Activated CD4-positive, alpha-beta T cell treated with anti-CD3 and anti-CD28 coated beads, Interleukin-2, amount 50 U/mL, for 1 hour (primary cell): ENCODE results near the gene SIGLEC7.

Experiments
- DNase-seq: peaks from one replicate; pipeline ENCODE4 v3.0.0-alpha.2; 2020

SIGLEC7 gene

GRCh38 chr19:51119611-51120010, 22.5 kb upstream of the SIGLEC7 start:
- no peak for DNase-seq

GRCh38 chr19:51120160-51120559, 21.9 kb upstream of the SIGLEC7 start:
- DNase-seq = no peak

GRCh38 chr19:51121257-51121656, 20.8 kb upstream of the SIGLEC7 start:
- no peak for DNase-seq

- DNase-seq = no peak
Measured at GRCh38 chr19:51122112-51122981, 19.8 kb upstream of the SIGLEC7 start.

- DNase-seq = peak; percentile 12
Measured at GRCh38 chr19:51123381-51123800, 18.7 kb upstream of the SIGLEC7 start.

- no peak for DNase-seq
Measured at GRCh38 chr19:51123802-51124201, 18.3 kb upstream of the SIGLEC7 start.

- no peak for DNase-seq
Measured at GRCh38 chr19:51124216-51124615, 17.9 kb upstream of the SIGLEC7 start.

- DNase-seq = no peak
Measured at GRCh38 chr19:51124729-51125128, 17.4 kb upstream of the SIGLEC7 start, which contains the start of gene SIGLEC9. Gene SIGLEC9 (plus strand): TSS chr19:51124906. CDS start chr19:51124975, 69 bp downstream.

- DNase-seq = no peak
Measured at GRCh38 chr19:51125421-51126075, 16.6 kb upstream of the SIGLEC7 start.

GRCh38 chr19:51127032-51127431, 15.1 kb upstream of the SIGLEC7 start:
- DNase-seq = no peak

- DNase-seq = no peak
Measured at GRCh38 chr19:51127755-51128154, 14.3 kb upstream of the SIGLEC7 start.

- no peak for DNase-seq
Measured at GRCh38 chr19:51128227-51128626, 13.9 kb upstream of the SIGLEC7 start.

- DNase-seq = no peak
Measured at GRCh38 chr19:51129716-51130115, 12.4 kb upstream of the SIGLEC7 start.

- no peak for DNase-seq
Measured at GRCh38 chr19:51131780-51132680, 10.1 kb upstream of the SIGLEC7 start.

- no peak for DNase-seq
Measured at GRCh38 chr19:51135004-51135403, 7.1 kb upstream of the SIGLEC7 start.

- no peak for DNase-seq
Measured at GRCh38 chr19:51135986-51136762, 5.9 kb upstream of the SIGLEC7 start.

- no peak for DNase-seq
Measured at GRCh38 chr19:51136851-51137551, 5.1 kb upstream of the SIGLEC7 start.

GRCh38 chr19:51137792-51138425, 4.2 kb upstream of the SIGLEC7 start:
- DNase-seq = no peak

GRCh38 chr19:51138549-51138979, 3.5 kb upstream of the SIGLEC7 start:
- no peak for DNase-seq

- DNase-seq = no peak
Measured at GRCh38 chr19:51139299-51140014, 2.6 kb upstream of the SIGLEC7 start.
